Left ventricle myocardium superior (tissue), 1 donor: Measurements from ENCODE around the gene CNTFR. TPM values are rescaled to one million over a fixed set of nuclear protein-coding genes. Genes with fewer than 3 reads are reported as not detected.
"Not testable (repeated sequence)": the region's sequence is repeated elsewhere in the genome, so short reads cannot be mapped to it uniquely, and the experiment has no call there.

Experiments
- ATAC-seq: fragments of 200-7000 bp; cut with Tn5 transposase; one replicate; pipeline ENCODE4 v1.9.1; 2020; ENCODE audit warnings: mild to moderate bottlenecking, moderate library complexity
- DNase-seq: peaks from one replicate; pipeline ENCODE4 v3.0.0-alpha.2; 2020
- intact Hi-C: fragments of 100-400 bp; cut with micrococcal nuclease; formaldehyde crosslinking; loops from one replicate; pipeline ENCODE4 v1.11.0; 2022
- total RNA-seq: library from RNA; stranded (reverse); fragmentation: NEBNext Ultra II Directional; extraction: Animal tissue kit (Norgen Biotek cat#: 25700); gene quantifications from one replicate; pipeline ENCODE4 v1.2.1, GENCODE V29; 2021
- donor health status: DM: no; HTN: yes; CAD: no; lungs with severe emphysema.

Gene CNTFR
- total RNA-seq, 1 donor from 2014 or later: 3.3 TPM

GRCh38 chr9:34550016-34550680 is 39.4 kb downstream of the CNTFR start:
- ATAC-seq (no peak), DNase-seq (no peak)
- intact Hi-C loops: no loop called here

- no peak for DNase-seq
- ATAC-seq: no peak
- intact Hi-C loops: loop anchor here (5.0 kb wide), 1 partner anchor 38 kb away; the partner anchor contains the start of gene CNTFR
Measured at GRCh38 chr9:34549407-34549732, 40.2 kb downstream of the CNTFR start.

GRCh38 chr9:34547960-34548611 is 41.4 kb downstream of the CNTFR start:
- DNase-seq (peak; percentile 87), ATAC-seq (peak; percentile 95)
- intact Hi-C loops: loop anchor here (5.0 kb wide), 1 partner anchor 39 kb away; the partner anchor contains the start of gene CNTFR

- peak; percentile 70 for DNase-seq
- peak; percentile 80 for ATAC-seq
- intact Hi-C loops: loop anchor here (5.0 kb wide), 1 partner anchor 40 kb away; the partner anchor contains the start of gene CNTFR
Measured at GRCh38 chr9:34546834-34547827, 42.4 kb downstream of the CNTFR start.

- DNase-seq (no peak), ATAC-seq (no peak)
- intact Hi-C loops: loop anchor here (5.0 kb wide), 1 partner anchor 41 kb away; the partner anchor contains the start of gene CNTFR
Measured at GRCh38 chr9:34546102-34546833, 43.3 kb downstream of the CNTFR start.

GRCh38 chr9:34545497-34545896 is 44.0 kb downstream of the CNTFR start:
- DNase-seq (no peak), ATAC-seq (no peak)
- intact Hi-C loops: loop anchor here (5.0 kb wide), 1 partner anchor 42 kb away; the partner anchor contains the start of gene CNTFR

- DNase-seq: no peak
- no peak for ATAC-seq
- intact Hi-C loops: no loop called here
Measured at GRCh38 chr9:34544035-34544434, 45.5 kb downstream of the CNTFR start.

GRCh38 chr9:34541540-34541939 is 48.0 kb downstream of the CNTFR start:
- DNase-seq: no peak
- no peak for ATAC-seq
- intact Hi-C loops: no loop called here

DNA sequence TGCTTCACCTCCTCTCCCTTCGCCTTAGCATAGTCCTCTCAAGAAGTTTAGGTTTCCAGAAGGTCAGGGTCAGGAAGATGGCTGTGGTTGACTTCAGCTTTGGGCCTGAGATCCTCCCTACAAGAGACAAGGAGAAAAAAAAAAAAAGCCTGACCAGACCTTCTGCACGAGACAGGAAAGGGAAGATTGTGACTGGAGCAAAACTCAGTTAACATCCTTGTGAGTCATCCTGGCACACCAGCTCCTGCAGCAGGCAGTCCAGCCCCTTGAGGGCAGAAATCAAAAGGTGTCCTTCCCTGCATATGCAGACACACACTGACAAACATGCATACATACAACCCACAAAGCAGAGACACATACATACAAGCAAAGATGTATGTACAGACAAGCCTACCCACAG is 48.7 kb downstream of the CNTFR start:
- intact Hi-C loops: no loop called here
- ATAC-seq (no peak), DNase-seq (no peak)

DNA sequence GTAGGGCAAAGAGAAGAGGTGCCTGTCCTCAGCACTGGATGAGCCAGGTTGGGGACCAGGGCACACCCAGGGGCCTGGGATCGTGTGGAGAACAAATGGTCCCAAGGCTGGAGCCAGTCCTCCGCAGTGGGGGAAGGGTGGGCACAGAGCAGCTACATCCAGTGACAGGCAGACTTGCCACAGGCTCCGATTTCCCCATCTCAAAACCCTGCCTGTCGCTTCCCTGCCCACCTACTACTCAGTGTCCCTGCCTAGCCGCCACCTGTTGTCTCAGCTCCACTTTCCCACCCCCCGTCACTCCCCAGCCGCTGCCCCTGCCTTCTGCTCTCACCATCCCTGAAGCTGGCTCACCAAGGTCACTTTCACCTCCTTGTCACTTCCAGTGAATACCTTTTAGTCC is 52.8 kb downstream of the CNTFR start:
- ATAC-seq (no peak), DNase-seq (no peak)
- intact Hi-C loops: no loop called here

DNA sequence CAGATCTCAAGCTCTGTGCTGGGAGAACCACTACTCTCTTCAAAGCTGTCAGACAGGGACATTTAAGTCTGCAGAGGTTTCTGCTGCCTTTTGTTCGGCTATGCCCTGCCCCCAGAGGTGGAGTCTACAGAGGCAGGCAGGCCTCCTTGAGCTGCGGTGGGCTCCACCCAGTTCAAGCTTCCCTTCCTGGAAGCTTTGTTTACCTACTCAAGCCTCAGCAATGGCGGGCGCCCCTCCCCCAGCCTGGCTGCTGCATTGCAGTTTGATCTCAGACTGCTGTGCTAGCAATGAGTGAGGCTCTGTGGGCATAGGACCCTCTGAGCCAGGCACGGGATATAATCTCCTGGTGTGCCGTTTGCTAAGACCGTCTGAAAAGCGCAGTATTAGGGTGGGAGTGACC is 57.5 kb downstream of the CNTFR start:
- DNase-seq, ATAC-seq, intact Hi-C loops: not testable (repeated sequence)

DNA sequence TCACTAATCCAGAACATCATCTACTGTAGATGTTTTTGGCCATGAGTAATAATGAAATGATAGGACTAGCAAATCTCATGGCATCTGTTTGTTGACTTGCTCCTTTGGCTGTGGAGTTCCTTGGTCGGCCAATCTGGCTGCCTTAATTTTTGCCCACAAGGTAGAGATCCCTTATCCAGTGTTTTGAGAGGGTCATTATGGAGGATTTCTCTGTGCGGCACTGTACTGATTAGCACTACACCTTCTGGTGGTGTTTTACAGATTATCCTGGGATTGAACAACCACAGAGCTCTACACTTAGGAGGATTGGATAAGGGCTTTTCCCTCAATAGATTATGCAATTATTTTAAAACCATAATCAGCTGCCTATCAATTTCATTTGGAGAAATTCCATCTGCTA is 63.5 kb downstream of the CNTFR start:
- DNase-seq: no peak
- no peak for ATAC-seq
- intact Hi-C loops: no loop called here

- DNase-seq (no peak), ATAC-seq (no peak)
- intact Hi-C loops: no loop called here
Measured at GRCh38 chr9:34524349-34524748, 65.2 kb downstream of the CNTFR start.

DNA sequence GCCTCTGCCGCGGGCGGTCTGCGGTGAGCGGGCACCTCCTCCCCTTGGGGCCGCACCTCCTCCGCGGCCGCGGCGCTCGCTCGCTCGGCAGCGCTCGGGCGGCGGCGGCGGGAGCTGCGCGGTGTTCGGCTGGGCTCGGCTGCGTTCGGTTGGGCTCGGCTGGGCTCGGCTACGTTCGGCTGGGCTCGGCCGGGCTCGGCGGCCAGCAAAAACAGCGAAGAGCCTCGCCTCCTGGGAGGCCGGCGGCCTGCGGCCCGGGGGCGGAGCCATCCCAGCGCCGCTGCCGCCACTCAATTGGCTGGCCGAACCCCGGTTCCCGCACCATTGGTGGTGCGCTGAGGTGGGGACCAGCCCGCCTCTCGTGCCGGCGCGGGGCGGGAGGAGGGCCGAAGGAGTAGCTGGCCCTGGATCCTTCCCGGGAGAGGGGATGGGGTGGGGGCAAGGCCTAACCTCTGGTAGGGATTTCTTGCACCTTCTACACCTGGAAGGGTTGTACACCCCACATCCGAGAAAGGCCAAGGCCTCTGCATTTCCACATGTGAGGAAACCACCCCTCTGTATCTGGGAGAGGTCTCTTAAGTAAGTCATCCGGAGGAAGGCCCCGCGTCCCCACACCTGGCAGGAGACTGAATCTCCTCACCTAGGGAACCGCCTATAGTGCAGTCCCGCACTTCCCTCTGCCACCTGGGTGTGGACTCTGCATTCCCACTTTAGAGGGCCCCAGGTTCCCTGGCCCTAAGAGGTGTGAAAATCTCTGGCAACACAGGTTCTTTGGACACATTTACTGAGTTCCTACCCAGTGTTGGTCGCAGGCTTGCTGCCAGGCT is 66.3 kb downstream of the CNTFR start, which contains the start of gene ENHO:
Gene ENHO (minus strand): TSS at position 20 of the 827 bp plus-strand sequence. CDS start 1,295 bp downstream, outside the sequence.
- peak; percentile 99 for ATAC-seq
- intact Hi-C loops: no loop called here
- DNase-seq: peak; percentile 93

GRCh38 chr9:34522091-34522887 is 67.2 kb downstream of the CNTFR start:
- DNase-seq (no peak), ATAC-seq (no peak)
- intact Hi-C loops: no loop called here

- intact Hi-C loops: no loop called here
- no peak for DNase-seq
Measured at GRCh38 chr9:34521406-34522045, 68.0 kb downstream of the CNTFR start.

More at GRCh38 chr9:34521406-34522045, 68.0 kb downstream of the CNTFR start:
- ATAC-seq: no peak
